ENCODE results near the gene KIAA1191. TPM values are rescaled to one million over a fixed set of nuclear protein-coding genes. Genes with fewer than 3 reads are reported as not detected.

Gene KIAA1191
- total and polyA plus RNA-seq, 2 experiments from 2014 or later, result 98.3 to 110 TPM

- WGBS (ENCODE audit: low lambda C conversion rate, missing lambda C conversion rate), result 95% methylated on average over 4 of the region's 4 CpGs
- no peak overlapping the region for H3K4me2 ChIP-seq
- no peak overlapping the region for H2AFZ ChIP-seq
- H3K79me2 ChIP-seq, result peaks cover 79% of the 10 kb centered on the region
- H3K27me3 ChIP-seq, result no peaks in the 10 kb centered on the region
- H3K4me1 ChIP-seq (ENCODE audit: insufficient read depth), result no peaks in the 10 kb centered on the region
- no peaks in the 10 kb centered on the region for H3K9me3 ChIP-seq (ENCODE audit: low read depth)
- H3K36me3 ChIP-seq (replicated peaks; ENCODE audit: insufficient read depth, low read depth), result no peaks in the 10 kb centered on the region
- TF ChIP-seq EZH2phosphoT487 (IDR thresholded peaks at IDR 0.05; ENCODE audit: low read depth, severe bottlenecking, unreplicated experiment) (no peak), CTCF (IDR thresholded peaks at IDR 0.05; ENCODE audit: poor library complexity) (no peak), EZH2 (IDR thresholded peaks at IDR 0.05; ENCODE audit: borderline replicate concordance) (no peak)
- no peak for DNase-seq (ENCODE audit: low spot score)
- no peak overlapping the region for H3K27ac ChIP-seq
- peaks cover 39% of the 10 kb centered on the region for H4K20me1 ChIP-seq (ENCODE audit: insufficient read depth, poor library complexity, severe bottlenecking)
- no peak overlapping the region for H3K4me3 ChIP-seq
- no peaks in the 10 kb centered on the region for H3K9me2 ChIP-seq (replicated peaks; ENCODE audit: insufficient read depth)
Measured at GRCh38 chr5:176353533-176353932, 8.0 kb downstream of the KIAA1191 start.

- Histone ChIP-seq H4K20me1 (ENCODE audit: insufficient read depth, poor library complexity, severe bottlenecking) (peaks cover 33% of the 10 kb centered on the region), H3K27ac (no peak overlapping the region)
Measured at GRCh38 chr5:176352116-176352878, 9.3 kb downstream of the KIAA1191 start.

GRCh38 chr5:176350416-176350815 is 11.1 kb downstream of the KIAA1191 start:
- no peak for DNase-seq (ENCODE audit: low spot score)
- no peak overlapping the region for H3K4me2 ChIP-seq
- H3K4me3 ChIP-seq, result no peak overlapping the region
- H3K27me3 ChIP-seq, result no peaks in the 10 kb centered on the region
- no peak overlapping the region for H3K27ac ChIP-seq
- H3K36me3 ChIP-seq (replicated peaks; ENCODE audit: insufficient read depth, low read depth), result no peaks in the 10 kb centered on the region
- no peaks in the 10 kb centered on the region for H3K9me3 ChIP-seq (ENCODE audit: low read depth)
- H3K9me2 ChIP-seq (replicated peaks; ENCODE audit: insufficient read depth), result no peaks in the 10 kb centered on the region
- H4K20me1 ChIP-seq (ENCODE audit: insufficient read depth, poor library complexity, severe bottlenecking), result peaks cover 16% of the 10 kb centered on the region
- WGBS (ENCODE audit: low lambda C conversion rate, missing lambda C conversion rate), result 93% methylated on average over 8 of the region's 8 CpGs
- H3K4me1 ChIP-seq (ENCODE audit: insufficient read depth), result no peaks in the 10 kb centered on the region
- peaks cover 48% of the 10 kb centered on the region for H3K79me2 ChIP-seq
- H2AFZ ChIP-seq, result no peak overlapping the region
- TF ChIP-seq EZH2 (IDR thresholded peaks at IDR 0.05; ENCODE audit: borderline replicate concordance), result no peak
- TF ChIP-seq CTCF (IDR thresholded peaks at IDR 0.05; ENCODE audit: poor library complexity), result no peak
- no peak for TF ChIP-seq EZH2phosphoT487 (IDR thresholded peaks at IDR 0.05; ENCODE audit: low read depth, severe bottlenecking, unreplicated experiment)

More at GRCh38 chr5:176352116-176352878, 9.3 kb downstream of the KIAA1191 start:
- DNase-seq (ENCODE audit: low spot score), result no peak
- Histone ChIP-seq H3K9me3 (ENCODE audit: low read depth) (no peaks in the 10 kb centered on the region), H3K36me3 (replicated peaks; ENCODE audit: insufficient read depth, low read depth) (no peaks in the 10 kb centered on the region), H3K9me2 (replicated peaks; ENCODE audit: insufficient read depth) (no peaks in the 10 kb centered on the region), H3K79me2 (peaks cover 67% of the 10 kb centered on the region), H3K4me1 (ENCODE audit: insufficient read depth) (no peaks in the 10 kb centered on the region), H3K4me2 (no peak overlapping the region), H3K4me3 (no peak overlapping the region), H3K27me3 (no peaks in the 10 kb centered on the region), H2AFZ (no peak overlapping the region)
- 89% methylated on average over 5 of the region's 5 CpGs for WGBS (ENCODE audit: low lambda C conversion rate, missing lambda C conversion rate)
- TF ChIP-seq CTCF (IDR thresholded peaks at IDR 0.05; ENCODE audit: poor library complexity), result no peak
- TF ChIP-seq EZH2phosphoT487 (IDR thresholded peaks at IDR 0.05; ENCODE audit: low read depth, severe bottlenecking, unreplicated experiment), result no peak
- no peak for TF ChIP-seq EZH2 (IDR thresholded peaks at IDR 0.05; ENCODE audit: borderline replicate concordance)
